CD4-positive, alpha-beta T cell (primary cell): Measurements from ENCODE around the gene NTN5. TPM values are rescaled to one million over a fixed set of nuclear protein-coding genes. Genes with fewer than 3 reads are reported as not detected.

ENCODE experiments used
- ATAC-seq: fragments of 200-7000 bp; cut with Tn5 transposase; one replicate; pipeline ENCODE4 v1.10.0; 2022; ENCODE audit warnings: mild to moderate bottlenecking; ENCODE audit not compliant: poor library complexity
- CTCF ChIA-PET: fragments of 350-600 bp; sonication (Branson Sonifier 250); formaldehyde crosslinking; loops from one replicate; lab custom pipeline; 2021; ENCODE audit warnings: antibody characterized with exemption, inconsistent platforms; lab: Charles Lee
- POLR2A ChIA-PET: fragments of 350-600 bp; sonication (Branson Sonifier 250); formaldehyde crosslinking; loops from one replicate; lab custom pipeline; 2021; ENCODE audit warnings: antibody characterized with exemption, inconsistent platforms; lab: Charles Lee
- DNase-seq, 14 experiments: peaks; one replicate each; pipeline ENCODE4 v3.0.0-alpha.2; 2013 to 2020; ENCODE audit warnings: mixed read lengths in 2 of 14
- H3K27ac ChIP-seq, 2 donors: one replicate each; pipeline versions ENCODE4 v1.5.1 to v1.7.0; 2013; ENCODE audit warnings: low read length in 2 of 2, low read depth in 1 of 2, mild to moderate bottlenecking in 1 of 2
- H3K27me3 ChIP-seq, 2 experiments: 1 replicate in 1 of 2; 2 replicates in 1 of 2; pipeline versions ENCODE4 v1.6.1 to v1.7.0; 2013; ENCODE audit warnings: low read length in 2 of 2, control low read depth in 1 of 2, mild to moderate bottlenecking in 1 of 2, moderate library complexity in 1 of 2; ENCODE audit not compliant: insufficient read depth in 2 of 2, control insufficient read depth in 1 of 2
- H3K36me3 ChIP-seq: one replicate; pipeline ENCODE4 v1.6.1; 2013; ENCODE audit warnings: low read length, control low read depth; ENCODE audit not compliant: insufficient read depth
- H3K4me1 ChIP-seq: one replicate; pipeline ENCODE4 v1.6.1; 2013; ENCODE audit warnings: low read length, control low read depth; ENCODE audit not compliant: insufficient read depth
- H3K4me3 ChIP-seq: one replicate; pipeline ENCODE4 v1.5.1; 2013; ENCODE audit warnings: mild to moderate bottlenecking, low read length, moderate library complexity
- H3K9me3 ChIP-seq, 2 experiments: 1 replicate in 1 of 2; 2 replicates in 1 of 2; pipeline versions ENCODE4 v1.6.1 to v1.7.0; 2013; ENCODE audit warnings: low read length in 2 of 2, mild to moderate bottlenecking in 2 of 2, control low read depth in 1 of 2, moderate library complexity in 1 of 2; ENCODE audit not compliant: control insufficient read depth in 1 of 2, insufficient read depth in 1 of 2
- H3K27ac Mint-ChIP-seq: one replicate; pipeline ENCODE4 v1.8.0; 2020; ENCODE audit warnings: mixed read lengths
- H3K27me3 Mint-ChIP-seq: one replicate; pipeline ENCODE4 v1.8.0; 2021; ENCODE audit warnings: mixed read lengths
- H3K36me3 Mint-ChIP-seq: one replicate; pipeline ENCODE4 v1.8.0; 2021; ENCODE audit warnings: low read depth, mixed read lengths
- H3K4me1 Mint-ChIP-seq: one replicate; pipeline ENCODE4 v1.8.0; 2021; ENCODE audit warnings: low read depth, mixed read lengths
- H3K4me3 Mint-ChIP-seq: one replicate; pipeline ENCODE4 v1.8.0; 2020; ENCODE audit warnings: mild to moderate bottlenecking, mixed read lengths
- H3K9me3 Mint-ChIP-seq: one replicate; pipeline ENCODE4 v1.8.0; 2020; ENCODE audit warnings: mixed read lengths
- intact Hi-C, 2 experiments: fragments of 100-400 bp; cut with DNase I in 1 of 2; cut with micrococcal nuclease in 1 of 2; formaldehyde crosslinking; loops; one replicate each; pipeline versions ENCODE4 v1.15.1 to v1.9.0; 2023 to 2025; cut with DNase I, micrococcal nuclease
- total RNA-seq, 174 experiments: library from RNA in 2 of 174; stranded (reverse) in 2 of 174; gene quantifications; one replicate each; pipeline ENCODE4 v1.2.3 and lab custom pipeline; 2021 to 2026
- TF ChIP-seq, protein P1 (sequence below): fragments of 200-600 bp; IDR thresholded peaks from one replicate; pipeline ENCODE4 v1.8.0; 2022; ENCODE audit warnings: antibody characterized with exemption, mild to moderate bottlenecking

NTN5 gene
- total RNA-seq, 2 experiments from 2014 or later, result 2.7 to 3.0 TPM

DNA sequence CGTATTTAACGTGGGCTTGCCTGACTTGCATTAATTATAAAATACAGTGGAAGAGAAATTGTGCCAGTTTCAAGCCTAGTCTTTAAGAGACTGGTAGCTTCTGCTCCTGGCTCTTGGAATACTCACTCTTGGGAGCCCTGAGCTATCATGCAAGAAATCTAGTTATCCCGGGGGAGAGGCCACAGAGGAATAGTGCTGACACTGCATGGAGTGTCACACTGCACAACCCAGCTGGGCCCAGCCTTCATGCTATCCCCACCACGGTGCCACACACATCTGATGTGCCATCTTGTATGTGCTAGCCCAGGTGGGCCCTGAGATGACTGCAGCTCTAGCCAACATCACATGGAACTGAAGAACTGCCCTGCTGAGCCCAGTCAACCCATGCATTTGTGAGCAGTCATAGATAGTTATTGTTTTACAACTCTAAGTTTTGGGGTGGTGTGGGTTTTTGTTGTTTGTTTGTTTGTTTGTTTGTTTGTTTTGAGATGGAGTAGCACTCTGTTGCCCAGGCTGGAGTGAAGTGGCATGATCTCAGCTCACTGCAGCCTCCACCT, 38.4 kb upstream of the NTN5 start:
- no peak overlapping the region for H3K27ac Mint-ChIP-seq
- Histone ChIP-seq H3K4me3 (no peak overlapping the region), H3K27ac (no peak overlapping the region), H3K4me1 (peaks cover 25% of the 10 kb centered on the region), H3K36me3 (no peaks in the 10 kb centered on the region), H3K27me3 (no peaks in the 10 kb centered on the region), H3K9me3 (no peaks in the 10 kb centered on the region)
- CTCF ChIA-PET, result interaction anchor here (1.4 to 3.2 kb wide), 2 partner anchors 14 to 28 kb away, joined by 3 to 14 read pairs; no protein-coding TSS in a partner anchor
- intact Hi-C loops, result loop anchor here (5.0 to 10.0 kb wide), 3 partner anchors 34 to 206 kb away; no protein-coding TSS in a partner anchor
- no peaks in the 10 kb centered on the region for H3K9me3 Mint-ChIP-seq
- ATAC-seq (no peak), DNase-seq (no peak)
- TF ChIP-seq, protein P1, sequence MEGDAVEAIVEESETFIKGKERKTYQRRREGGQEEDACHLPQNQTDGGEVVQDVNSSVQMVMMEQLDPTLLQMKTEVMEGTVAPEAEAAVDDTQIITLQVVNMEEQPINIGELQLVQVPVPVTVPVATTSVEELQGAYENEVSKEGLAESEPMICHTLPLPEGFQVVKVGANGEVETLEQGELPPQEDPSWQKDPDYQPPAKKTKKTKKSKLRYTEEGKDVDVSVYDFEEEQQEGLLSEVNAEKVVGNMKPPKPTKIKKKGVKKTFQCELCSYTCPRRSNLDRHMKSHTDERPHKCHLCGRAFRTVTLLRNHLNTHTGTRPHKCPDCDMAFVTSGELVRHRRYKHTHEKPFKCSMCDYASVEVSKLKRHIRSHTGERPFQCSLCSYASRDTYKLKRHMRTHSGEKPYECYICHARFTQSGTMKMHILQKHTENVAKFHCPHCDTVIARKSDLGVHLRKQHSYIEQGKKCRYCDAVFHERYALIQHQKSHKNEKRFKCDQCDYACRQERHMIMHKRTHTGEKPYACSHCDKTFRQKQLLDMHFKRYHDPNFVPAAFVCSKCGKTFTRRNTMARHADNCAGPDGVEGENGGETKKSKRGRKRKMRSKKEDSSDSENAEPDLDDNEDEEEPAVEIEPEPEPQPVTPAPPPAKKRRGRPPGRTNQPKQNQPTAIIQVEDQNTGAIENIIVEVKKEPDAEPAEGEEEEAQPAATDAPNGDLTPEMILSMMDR, result no peak
- POLR2A ChIA-PET, result interaction anchor here (0.6 kb wide), 1 partner anchor 59 kb away, joined by 3 read pairs; no protein-coding TSS in a partner anchor
- H3K4me1 Mint-ChIP-seq, result peaks cover 21% of the 10 kb centered on the region
- H3K4me3 Mint-ChIP-seq, result peak overlapping the region; percentile 39
- H3K27me3 Mint-ChIP-seq, result no peaks in the 10 kb centered on the region
- peaks cover 4% of the 10 kb centered on the region for H3K36me3 Mint-ChIP-seq

DNA sequence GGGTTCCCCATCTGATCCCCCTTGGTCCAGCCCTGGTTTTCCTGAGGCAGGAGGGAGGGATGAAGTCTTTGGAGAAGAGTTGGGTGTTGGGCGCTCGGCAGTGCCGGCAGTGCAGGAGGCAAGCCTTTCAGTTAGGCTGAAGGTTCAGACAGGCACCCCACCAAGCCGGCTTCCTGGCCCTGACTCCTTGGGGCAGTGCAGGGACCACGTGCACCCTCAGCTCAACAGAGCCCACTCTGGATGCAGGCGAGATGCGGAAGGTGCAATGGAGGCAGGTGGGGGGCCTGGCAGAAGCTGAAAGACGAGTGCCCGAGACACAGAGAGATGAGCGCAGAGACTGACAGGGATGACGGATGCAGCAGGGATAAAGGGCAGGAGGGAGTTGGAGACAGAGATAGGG, 35.7 kb upstream of the NTN5 start:
- TF ChIP-seq, protein P1, result no peak
- H3K27me3 ChIP-seq, result no peaks in the 10 kb centered on the region
- peaks cover 25% of the 10 kb centered on the region for H3K36me3 Mint-ChIP-seq
- H3K4me1 ChIP-seq, result peaks cover 10% of the 10 kb centered on the region
- no peaks in the 10 kb centered on the region for H3K9me3 ChIP-seq
- H3K27ac ChIP-seq, result no peak overlapping the region
- ATAC-seq, result no peak
- no peak for DNase-seq
- no peak overlapping the region for H3K4me3 Mint-ChIP-seq
- ChIA-PET CTCF (no interaction called here), POLR2A (no interaction called here)
- no peak overlapping the region for H3K4me3 ChIP-seq
- H3K9me3 Mint-ChIP-seq, result no peaks in the 10 kb centered on the region
- no peak overlapping the region for H3K27ac Mint-ChIP-seq
- peaks cover 12% of the 10 kb centered on the region for H3K36me3 ChIP-seq
- intact Hi-C loops, result no loop called here
- peaks cover 7% of the 10 kb centered on the region for H3K4me1 Mint-ChIP-seq
- no peaks in the 10 kb centered on the region for H3K27me3 Mint-ChIP-seq

DNA sequence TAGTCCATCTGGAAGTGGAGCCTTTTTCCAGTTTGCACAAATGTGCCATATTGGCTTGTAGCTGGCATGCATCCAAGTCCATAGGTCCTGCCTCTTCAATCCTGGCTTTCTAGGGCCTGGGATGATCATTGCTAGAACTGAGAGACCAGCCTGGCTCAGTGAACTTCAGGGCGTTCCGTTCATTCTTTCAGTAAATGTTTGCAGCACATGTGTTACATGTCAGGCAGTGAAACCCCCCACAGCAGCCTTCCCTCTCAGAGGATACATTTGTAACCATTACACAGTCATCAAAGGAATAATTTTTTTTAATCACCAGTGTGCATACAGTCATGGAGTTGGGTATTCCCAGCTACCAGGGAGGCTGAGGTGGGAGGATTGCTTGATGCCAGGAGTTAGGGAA, 32.6 kb upstream of the NTN5 start:
- ChIA-PET POLR2A (no interaction called here), CTCF (no interaction called here)
- H3K9me3 ChIP-seq, result no peaks in the 10 kb centered on the region
- Mint-ChIP-seq H3K4me3 (no peak overlapping the region), H3K27ac (no peak overlapping the region), H3K4me1 (no peaks in the 10 kb centered on the region), H3K9me3 (no peaks in the 10 kb centered on the region), H3K27me3 (no peaks in the 10 kb centered on the region), H3K36me3 (peaks cover 39% of the 10 kb centered on the region)
- TF ChIP-seq, protein P1, result no peak
- H3K4me1 ChIP-seq, result no peaks in the 10 kb centered on the region
- peaks cover 13% of the 10 kb centered on the region for H3K36me3 ChIP-seq
- intact Hi-C loops, result no loop called here
- ATAC-seq (no peak), DNase-seq (no peak)
- no peak overlapping the region for H3K27ac ChIP-seq
- no peaks in the 10 kb centered on the region for H3K27me3 ChIP-seq
- H3K4me3 ChIP-seq, result no peak overlapping the region
